A549 (cell line): ENCODE measurements around the gene LAMA1. TPM values are rescaled to one million over a fixed set of nuclear protein-coding genes. Genes with fewer than 3 reads are reported as not detected.

Experiments used
- ATAC-seq, 2 experiments: fragments of 200-7000 bp in 1 of 2; fragments of >200 bp in 1 of 2; cut with Nextera tagmentation in 1 of 2; cut with Tn5 transposase in 1 of 2; 3 replicates each; pipeline versions ENCODE4 v1.8.0 to v1.9.1; 2018 to 2020; ENCODE audit warnings: mild to moderate bottlenecking in 1 of 2, moderate library complexity in 1 of 2
- CTCF ChIA-PET: fragments of 300-600 bp; sonication (Branson Sonifier 250); formaldehyde crosslinking; extraction: SDS; loops from one replicate; lab custom pipeline; 2021; ENCODE audit warnings: antibody characterized with exemption, inconsistent platforms; lab: Yijun Ruan, JAX
- POLR2A ChIA-PET: fragments of 350-600 bp; formaldehyde crosslinking; extraction: SDS; loops from one replicate; lab custom pipeline; 2021; ENCODE audit warnings: antibody characterized with exemption, inconsistent platforms; lab: Yijun Ruan, JAX
- DNase-seq, 2 experiments: peaks; one replicate each; pipeline versions ENCODE4 v3.0.0 to v3.0.0-alpha.2; 2011 to 2016; ENCODE audit warnings: low read depth in 1 of 2, low spot score in 1 of 2
- FAIRE-seq: peaks from 2 replicates; lab custom pipeline; 2011; peaks lifted over from hg19 to GRCh38; lab: Jason Lieb, UNC
- H3K27ac ChIP-seq, 2 experiments: fragments of >200 bp; sonication (Bioruptor Twin); formaldehyde crosslinking; 3 replicates each; pipeline ENCODE4 v1.5.1; 2016 to 2017
- H3K4me1 ChIP-seq: fragments of >200 bp; sonication (Bioruptor Twin); formaldehyde crosslinking; 3 replicates; pipeline ENCODE4 v1.6.1; 2016
- H3K4me2 ChIP-seq: fragments of >200 bp; sonication (Bioruptor Twin); formaldehyde crosslinking; 3 replicates; pipeline ENCODE4 v1.6.1; 2016
- H3K4me3 ChIP-seq: fragments of >200 bp; sonication (Bioruptor Twin); formaldehyde crosslinking; 3 replicates; pipeline ENCODE4 v1.5.1; 2016
- H3K9me3 ChIP-seq: fragments of >200 bp; sonication (Bioruptor Twin); formaldehyde crosslinking; 3 replicates; pipeline ENCODE4 v1.6.1; 2016
- BCL3 ChIP-seq: fragments of >200 bp; sonication (Bioruptor Twin); formaldehyde crosslinking; IDR thresholded peaks from 3 replicates; pipeline ENCODE4 v1.6.1; 2016
- BHLHE40 ChIP-seq: IDR thresholded peaks from 2 replicates; pipeline ENCODE4 v1.6.1; 2012; ENCODE audit warnings: low read depth, low read length, inconsistent platforms
- CEBPB ChIP-seq, 2 experiments: fragments of >200 bp in 1 of 2; sonication (Bioruptor Twin) in 1 of 2; formaldehyde crosslinking in 1 of 2; IDR thresholded peaks; 2 replicates each; pipeline ENCODE4 v1.6.1; 2012 to 2016
- EHF ChIP-seq: fragments of 250-450 bp; sonication (Bioruptor Pico); IDR thresholded peaks from 2 replicates; pipeline ENCODE4 v1.5.0; 2020; ENCODE audit warnings: mild to moderate bottlenecking
- EHMT2 ChIP-seq: fragments of 200-600 bp; sonication (generic); IDR thresholded peaks from 2 replicates; pipeline ENCODE4 v1.6.1; 2016; ENCODE audit warnings: antibody characterized with exemption, low read depth, mild to moderate bottlenecking, moderate library complexity
- ESRRA ChIP-seq: fragments of 150-350 bp; IDR thresholded peaks from 2 replicates; pipeline ENCODE4 v1.6.1; 2014; ENCODE audit warnings: mild to moderate bottlenecking, low read length, borderline replicate concordance
- HDAC2 ChIP-seq: fragments of 200-600 bp; sonication (generic); IDR thresholded peaks from 2 replicates; pipeline ENCODE4 v1.6.1; 2016
- HEYL ChIP-seq: fragments of 250-450 bp; sonication (Bioruptor Pico); IDR thresholded peaks from 2 replicates; pipeline ENCODE4 v1.8.0; 2021; ENCODE audit warnings: mild to moderate bottlenecking, moderate library complexity
- HOXB5 ChIP-seq: fragments of 250-450 bp; sonication (Bioruptor Pico); IDR thresholded peaks from 2 replicates; pipeline ENCODE4 v1.5.0; 2020; ENCODE audit warnings: mild to moderate bottlenecking, moderate library complexity
- JUN ChIP-seq, 2 experiments: fragments of >200 bp; sonication (Bioruptor Twin); formaldehyde crosslinking; IDR thresholded peaks; 2 replicates in 1 of 2; 3 replicates in 1 of 2; pipeline ENCODE4 v1.6.1; 2016 to 2017
- JUNB ChIP-seq: fragments of >200 bp; sonication (Bioruptor Twin); formaldehyde crosslinking; IDR thresholded peaks from 2 replicates; pipeline ENCODE4 v1.6.1; 2016
- KDM1A ChIP-seq: fragments of 200-600 bp; sonication (generic); IDR thresholded peaks from 2 replicates; pipeline ENCODE4 v1.6.1; 2016; ENCODE audit warnings: low read depth, mild to moderate bottlenecking
- MAFK ChIP-seq: fragments of 450-650 bp; IDR thresholded peaks from 2 replicates; pipeline ENCODE4 v1.6.1; 2014; ENCODE audit not compliant: partially characterized antibody
- MYC ChIP-seq: IDR thresholded peaks from 2 replicates; pipeline ENCODE4 v1.6.1; 2012; ENCODE audit warnings: mild to moderate bottlenecking, inconsistent platforms, low read length, improper control_type of control experiment, borderline replicate concordance
- NFE2L2 ChIP-seq: fragments of 150-350 bp; conservative IDR thresholded peaks from 2 replicates; pipeline ENCODE4 v1.6.1; 2014; ENCODE audit warnings: low read length
- NR3C1 ChIP-seq: fragments of >200 bp; sonication (Bioruptor Twin); formaldehyde crosslinking; IDR thresholded peaks from 3 replicates; pipeline ENCODE4 v1.6.1; 2017
- PHF8 ChIP-seq: fragments of 200-600 bp; sonication (generic); IDR thresholded peaks from 2 replicates; pipeline ENCODE4 v1.6.1; 2016; ENCODE audit warnings: low read depth, mild to moderate bottlenecking, antibody characterized with exemption, moderate library complexity, borderline replicate concordance
- POLR2A ChIP-seq: IDR thresholded peaks from 2 replicates; pipeline ENCODE4 v1.6.1; 2012; ENCODE audit warnings: mild to moderate bottlenecking, low read length
- RARB ChIP-seq: fragments of 250-450 bp; sonication (Bioruptor Pico); IDR thresholded peaks from 2 replicates; pipeline ENCODE4 v1.8.0; 2021; ENCODE audit warnings: mild to moderate bottlenecking, moderate library complexity
- REST ChIP-seq: fragments of 200-600 bp; sonication (generic); IDR thresholded peaks from 2 replicates; pipeline ENCODE4 v1.6.1; 2016; ENCODE audit warnings: antibody characterized with exemption, mild to moderate bottlenecking, moderate library complexity
- RFX5 ChIP-seq: fragments of 450-650 bp; IDR thresholded peaks from 2 replicates; pipeline ENCODE4 v1.7.1; 2014; ENCODE audit warnings: antibody characterized with exemption, mild to moderate bottlenecking, moderate library complexity
- TP53 ChIP-seq: fragments of 250-450 bp; sonication (Bioruptor Pico); IDR thresholded peaks from 2 replicates; pipeline ENCODE4 v1.5.0; 2021; ENCODE audit warnings: mild to moderate bottlenecking, moderate library complexity
- USF2 ChIP-seq: fragments of 450-650 bp; IDR thresholded peaks from 2 replicates; pipeline ENCODE4 v1.6.1; 2014; ENCODE audit warnings: antibody characterized with exemption
- ZNF302 ChIP-seq: fragments of 250-450 bp; sonication (Bioruptor Pico); IDR thresholded peaks from 2 replicates; pipeline ENCODE4 v1.9.0; 2021; ENCODE audit warnings: inconsistent platforms, mild to moderate bottlenecking, moderate library complexity
- WGBS: methylation state at CpG from one replicate; pipeline ENCODE4 v1.1.6; 2017; ENCODE audit errors: missing lambda C conversion rate; 5-methylcytosine and 5-hydroxymethylcytosine counted together
- polyA plus RNA-seq, 4 experiments: library from polyadenylated mRNA; depleted of rRNA in 3 of 4; stranded (reverse); fragments of >200 nt; fragmentation: RNase III in 1 of 4; extraction: RNeasy Plus Mini Kit Qiagen cat#74134 plus additional on column Dnase treatment in 1 of 4; gene quantifications; 2 replicates in 3 of 4; 3 replicates in 1 of 4; pipeline ENCODE4 v1.2.3, GENCODE V29; 2011 to 2017

LAMA1 gene
- polyA plus RNA-seq, 2 of the 4 experiments (the other 2 are of a cell fraction) = 0.05 to 0.06 TPM

GRCh38 chr18:7065736-7066135 lies 51.9 kb downstream of the LAMA1 start:
- FAIRE-seq (no peak), ATAC-seq (no peak), DNase-seq (no peak)
- CTCF ChIA-PET = interaction anchor here (0.5 kb wide), 1 partner anchor 395 kb away, joined by 3 read pairs; no protein-coding TSS in a partner anchor
- Histone ChIP-seq H3K9me3 (no peaks in the 10 kb centered on the region), H3K4me2 (no peak overlapping the region), H3K4me1 (no peaks in the 10 kb centered on the region), H3K4me3 (no peak overlapping the region), H3K27ac (no peak overlapping the region)
- TF ChIP-seq ESRRA (no peak), USF2 (no peak), BHLHE40 (no peak), JUNB (no peak), POLR2A (no peak), ZNF302 (CRISPR knock-in tag) (no peak), HDAC2 (no peak), RARB (no peak)
- POLR2A ChIA-PET = no interaction called here
- 41% methylated on average over 5 of the region's 5 CpGs for WGBS

GRCh38 chr18:7064346-7064745 lies 53.3 kb downstream of the LAMA1 start:
- H3K27ac ChIP-seq = no peak overlapping the region
- TF ChIP-seq BCL3 = no peak
- no peak for TF ChIP-seq KDM1A
- no peak for TF ChIP-seq EHMT2
- no peak for TF ChIP-seq JUN (IDR thresholded peaks at IDR 0.05)
- no peak for TF ChIP-seq HEYL (CRISPR knock-in tag)
- TF ChIP-seq EHF (CRISPR knock-in tag) = no peak
- no peak for TF ChIP-seq TP53 (CRISPR knock-in tag)
- no peak for TF ChIP-seq NFE2L2
- no peak for TF ChIP-seq RFX5
- TF ChIP-seq RARB = no peak
- no peak for TF ChIP-seq PHF8
- TF ChIP-seq MYC = no peak
- no peak for TF ChIP-seq NR3C1
- no peak for TF ChIP-seq HOXB5 (CRISPR knock-in tag)
- no peak for TF ChIP-seq MAFK
- no peak for TF ChIP-seq REST
- TF ChIP-seq CEBPB (IDR thresholded peaks at IDR 0.05) = no peak
- TF ChIP-seq, all 56 proteins: peak for 0
- no peaks in the 10 kb centered on the region for H3K4me1 ChIP-seq
- ATAC-seq = no peak
- H3K4me3 ChIP-seq = no peak overlapping the region
- WGBS = 22% methylated on average over 3 of the region's 3 CpGs
- no peak for FAIRE-seq
- ChIA-PET POLR2A (no interaction called here), CTCF (no interaction called here)
- no peak overlapping the region for H3K4me2 ChIP-seq
- no peaks in the 10 kb centered on the region for H3K9me3 ChIP-seq
- DNase-seq = no peak
